Epidermal melanocyte (primary cell): ENCODE data around the gene SREBF1.

Experiments used
- DNase-seq: peaks from one replicate; pipeline ENCODE4 v3.0.0; 2011; ENCODE audit warnings: low spot score; ENCODE audit not compliant: insufficient read length

SREBF1 gene

GRCh38 chr17:17781591-17782496 lies 54.9 kb downstream of the SREBF1 start:
- no peak for DNase-seq

- DNase-seq = no peak
These were observed 55.7 kb downstream of the SREBF1 start for GRCh38 chr17:17780922-17781590.

GRCh38 chr17:17779015-17779611 lies 57.7 kb downstream of the SREBF1 start:
- DNase-seq = no peak

DNA sequence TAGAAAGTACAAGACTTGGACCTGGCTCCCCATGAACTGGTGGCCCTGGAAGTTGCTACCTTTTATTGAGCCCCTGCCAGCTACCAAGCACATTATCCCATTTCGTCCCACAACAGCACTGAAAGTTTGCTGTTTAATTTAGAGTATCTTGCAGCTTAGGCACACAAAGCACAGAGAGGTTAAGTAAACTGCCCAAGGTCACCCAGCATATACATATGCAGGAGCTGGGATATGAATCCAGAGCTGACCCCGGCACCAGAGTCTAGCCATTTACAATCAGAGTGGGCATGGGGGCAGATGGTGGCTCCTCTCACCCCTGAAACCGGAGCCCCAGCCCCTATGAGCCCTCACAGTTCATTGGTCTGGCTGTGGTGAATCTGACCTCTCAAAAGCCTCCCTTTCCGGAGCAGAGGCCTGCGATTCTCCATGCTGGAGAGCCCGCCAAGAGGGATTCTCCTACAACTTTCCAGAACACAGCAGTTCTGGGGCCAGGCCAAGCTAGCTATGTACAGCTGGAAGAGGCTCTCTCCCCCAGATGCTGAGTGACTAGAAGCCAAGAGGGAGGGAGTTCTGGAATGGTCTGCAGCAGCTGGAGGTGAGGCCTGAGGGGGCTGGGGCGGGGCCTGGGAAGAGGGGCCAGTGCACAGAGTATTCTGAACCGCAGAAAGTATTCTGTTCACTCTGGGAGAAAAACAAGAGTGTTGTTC lies 58.3 kb downstream of the SREBF1 start:
- no peak for DNase-seq

- DNase-seq = no peak
These were observed 59.9 kb downstream of the SREBF1 start for GRCh38 chr17:17776889-17777288.

GRCh38 chr17:17774009-17774881 lies 62.5 kb downstream of the SREBF1 start:
- no peak for DNase-seq

- DNase-seq = no peak
These were observed 64.6 kb downstream of the SREBF1 start for GRCh38 chr17:17772231-17772630.

DNA sequence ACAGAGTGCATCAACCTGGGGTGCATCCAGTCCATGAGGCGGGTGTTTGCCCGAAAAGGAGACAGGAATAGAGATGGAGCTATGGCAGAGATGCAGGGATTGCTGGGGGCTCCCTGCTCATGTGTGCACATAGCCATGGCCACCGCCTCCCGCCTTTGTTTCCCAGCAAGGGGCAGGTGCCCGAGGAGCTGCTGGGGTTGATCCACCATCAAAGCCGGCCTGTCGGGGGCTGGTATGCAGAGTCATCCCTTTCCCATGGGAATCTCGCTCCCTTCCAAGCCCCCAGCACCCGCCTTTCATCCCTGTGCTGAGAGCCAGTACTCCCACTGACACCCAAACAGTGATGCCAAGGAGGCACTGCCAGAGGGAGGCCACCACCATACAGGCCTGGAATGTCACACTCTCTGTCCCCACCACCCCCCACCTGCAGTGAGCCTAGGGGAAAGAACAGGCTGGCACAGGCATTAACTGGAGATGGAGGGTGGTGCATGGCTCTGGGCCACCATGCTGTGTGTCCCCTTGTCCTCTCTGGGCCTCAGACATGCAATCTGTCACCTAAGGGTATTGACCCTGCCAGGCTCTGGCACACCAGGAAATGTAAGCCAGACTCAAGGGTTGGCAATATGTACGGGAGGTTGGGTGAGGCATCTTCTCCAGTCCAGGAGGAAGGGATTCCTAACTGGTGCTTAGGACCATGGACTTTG lies 65.1 kb downstream of the SREBF1 start:
- DNase-seq = no peak

- no peak for DNase-seq
These were observed 66.1 kb downstream of the SREBF1 start for GRCh38 chr17:17770632-17771044.

DNA sequence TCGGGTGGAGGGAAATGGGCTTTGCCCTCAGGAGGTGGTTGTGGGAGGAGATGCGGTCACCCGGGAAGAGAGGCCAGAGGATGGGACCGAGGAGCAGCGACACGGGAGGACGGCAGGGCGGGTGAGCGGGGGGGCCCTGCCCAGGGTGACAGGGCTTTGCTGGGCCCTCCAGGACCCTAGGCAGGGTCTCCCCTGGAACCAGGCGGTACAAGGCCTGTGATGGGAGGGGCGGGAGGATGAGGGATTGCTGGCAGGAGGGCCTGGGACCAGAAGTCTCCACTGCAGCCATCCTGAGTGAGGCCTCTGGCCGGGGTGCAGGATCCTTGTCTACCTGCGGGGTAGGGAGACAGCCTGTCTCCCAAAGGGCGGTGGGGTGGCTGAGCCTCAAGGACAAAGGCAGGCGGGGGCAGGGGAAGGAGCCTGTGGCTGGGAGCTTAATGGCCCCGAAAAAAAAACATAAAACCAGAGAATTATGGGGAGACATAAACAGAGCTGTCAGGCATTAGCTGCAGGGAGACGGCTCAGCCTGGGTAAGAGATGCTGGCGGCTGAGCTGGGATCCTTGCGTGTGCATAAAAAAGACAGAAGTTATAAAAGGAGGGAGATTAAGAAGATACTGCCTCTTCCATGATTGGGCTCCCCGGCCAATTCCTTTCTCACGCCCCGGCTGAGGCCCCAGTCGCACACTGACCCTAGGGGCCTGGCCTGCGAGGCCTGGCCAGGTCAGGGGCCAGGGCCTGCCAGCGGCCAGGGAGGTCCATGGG lies 66.7 kb downstream of the SREBF1 start:
- DNase-seq = no peak

DNA sequence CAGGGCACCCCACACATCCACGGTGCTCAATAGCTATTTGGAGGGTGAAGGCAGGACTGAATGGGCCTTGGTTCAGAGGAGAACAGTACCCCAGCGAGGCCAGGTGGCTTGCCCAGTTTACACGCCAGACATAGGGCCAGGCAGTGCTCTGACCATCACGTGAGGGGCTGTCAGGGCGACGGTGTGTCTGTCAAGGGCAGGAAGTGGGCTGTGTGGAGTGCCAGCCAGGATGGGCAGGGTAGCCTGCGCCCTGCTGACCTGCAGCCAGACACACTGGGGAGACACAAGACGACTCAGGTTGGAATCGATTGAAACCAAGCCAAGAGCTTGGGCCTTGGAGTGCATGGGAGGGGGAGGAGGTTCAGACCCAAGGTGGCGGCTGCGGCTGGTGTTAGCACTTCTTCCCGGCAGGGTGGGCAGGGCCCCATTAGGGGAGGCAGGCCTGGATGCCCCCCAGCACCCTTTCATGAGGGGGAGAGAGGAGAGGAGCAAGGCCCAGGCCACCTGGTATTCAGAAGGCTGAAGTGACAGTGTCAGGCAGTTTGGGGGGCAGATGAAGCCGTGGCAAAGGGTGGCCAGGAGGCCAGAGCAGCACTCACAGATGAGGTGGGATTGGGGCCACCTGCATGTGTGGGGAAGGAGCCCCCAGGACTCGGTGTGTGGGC lies 68.2 kb downstream of the SREBF1 start:
- DNase-seq = no peak

DNA sequence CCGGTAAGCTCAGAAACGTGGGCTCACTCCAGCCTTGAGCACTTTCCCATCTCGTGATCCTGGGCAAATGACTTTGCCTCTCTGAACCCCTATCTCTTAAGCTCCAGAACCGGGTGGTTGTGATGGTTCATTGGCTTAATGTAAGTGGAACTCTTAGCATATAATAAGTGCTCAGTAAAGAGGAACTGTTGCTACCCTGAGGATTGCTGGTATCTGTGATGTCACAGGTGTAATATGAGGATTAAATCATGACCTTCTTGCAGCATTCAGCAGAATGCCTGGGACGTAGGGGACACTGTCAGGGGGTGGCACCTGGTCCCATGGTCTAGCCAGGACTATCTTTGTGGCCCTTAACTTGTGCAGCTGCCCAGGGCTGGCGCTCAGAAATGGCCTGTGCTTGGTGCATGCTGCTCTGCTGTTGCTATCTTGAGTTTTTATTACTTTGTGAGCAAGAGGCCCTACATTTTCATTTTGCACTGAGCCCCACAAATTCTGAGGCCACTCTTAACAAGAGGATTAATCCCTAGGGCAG lies 68.8 kb downstream of the SREBF1 start:
- no peak for DNase-seq

DNA sequence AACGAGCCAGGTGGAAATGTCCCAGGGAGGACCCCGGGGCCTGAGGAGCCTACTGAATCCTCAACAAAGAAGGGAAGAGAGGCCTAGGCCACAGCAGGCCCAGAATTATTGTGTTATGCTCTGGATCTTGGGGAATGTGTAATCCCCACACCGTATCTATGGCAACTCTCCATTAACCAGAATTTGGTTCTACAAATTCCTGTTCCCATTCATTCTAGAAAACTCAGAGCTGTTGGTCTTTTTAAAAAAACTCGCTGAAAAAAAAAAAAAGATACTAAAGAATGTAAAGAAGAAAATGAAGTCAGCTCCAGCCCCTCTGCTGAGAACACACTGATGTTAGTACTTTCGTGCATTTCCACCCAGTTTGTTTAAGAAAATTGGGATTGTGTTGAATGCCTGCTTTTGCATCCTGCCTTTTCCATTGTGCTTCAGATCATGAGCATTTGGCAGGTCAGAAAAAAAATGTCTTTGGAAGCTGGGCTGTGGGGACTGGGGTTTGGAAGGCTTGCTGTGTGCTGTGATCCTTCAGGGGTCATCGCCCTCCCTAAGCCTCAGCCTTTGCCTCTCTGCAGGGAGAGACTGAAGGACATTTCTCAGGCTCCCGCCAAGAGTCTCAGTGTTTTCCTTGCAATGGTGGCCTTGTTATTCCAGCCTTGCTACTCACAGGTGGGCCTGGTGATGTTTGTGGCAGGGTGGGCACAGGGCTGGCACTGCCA lies 69.5 kb downstream of the SREBF1 start:
- no peak for DNase-seq

DNA sequence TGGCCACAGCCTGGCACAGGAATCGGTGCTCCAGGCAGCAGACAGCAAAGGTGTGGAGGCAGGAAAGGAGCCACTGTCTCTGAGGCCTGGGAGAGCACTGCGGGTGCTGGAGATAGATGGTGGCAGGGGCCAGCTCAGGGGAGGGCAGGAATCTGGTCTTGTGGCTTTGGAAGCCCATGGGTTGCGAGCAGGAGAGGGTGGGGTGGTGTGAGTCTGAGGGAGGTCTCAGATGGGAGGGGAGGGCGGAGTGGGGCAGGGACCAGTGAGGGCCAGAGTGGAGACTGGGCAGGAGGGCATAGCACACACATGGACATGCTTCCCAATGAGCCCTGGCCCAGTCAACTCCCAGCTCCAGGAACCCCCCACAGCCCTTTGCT lies 70.1 kb downstream of the SREBF1 start:
- DNase-seq = no peak

DNA sequence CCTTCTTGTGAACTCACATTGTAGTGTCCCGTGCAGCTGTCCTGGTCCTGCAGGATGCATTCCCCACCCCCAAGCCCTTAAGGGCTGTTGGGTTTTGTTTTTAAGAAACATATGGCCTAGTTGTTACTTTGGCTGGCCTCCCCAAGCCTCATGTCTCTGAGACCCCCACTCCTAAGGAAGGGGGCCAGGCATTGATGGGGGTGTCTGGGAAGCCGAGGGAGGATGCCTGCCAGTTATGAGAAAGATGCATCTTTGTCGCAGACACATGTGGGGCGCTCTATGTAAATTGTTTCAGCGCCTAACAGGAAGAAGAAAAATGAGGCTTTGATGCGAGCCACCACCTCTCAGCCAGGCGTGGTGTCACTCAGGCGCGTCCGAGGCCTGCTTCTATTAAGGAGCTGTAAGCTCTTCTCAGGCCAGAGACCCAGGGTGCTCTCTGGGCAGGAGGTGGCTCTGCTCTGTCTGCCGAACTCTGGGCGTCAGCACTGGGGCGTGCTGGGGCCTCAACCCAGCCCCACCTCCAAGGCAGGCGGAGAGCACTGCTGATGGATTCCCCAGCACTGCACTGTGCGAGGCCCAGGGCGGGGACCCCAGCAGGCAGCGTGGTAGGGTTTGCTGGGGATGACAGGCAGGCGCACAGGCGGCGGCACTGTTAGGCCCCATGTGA lies 70.6 kb downstream of the SREBF1 start:
- no peak for DNase-seq

DNA sequence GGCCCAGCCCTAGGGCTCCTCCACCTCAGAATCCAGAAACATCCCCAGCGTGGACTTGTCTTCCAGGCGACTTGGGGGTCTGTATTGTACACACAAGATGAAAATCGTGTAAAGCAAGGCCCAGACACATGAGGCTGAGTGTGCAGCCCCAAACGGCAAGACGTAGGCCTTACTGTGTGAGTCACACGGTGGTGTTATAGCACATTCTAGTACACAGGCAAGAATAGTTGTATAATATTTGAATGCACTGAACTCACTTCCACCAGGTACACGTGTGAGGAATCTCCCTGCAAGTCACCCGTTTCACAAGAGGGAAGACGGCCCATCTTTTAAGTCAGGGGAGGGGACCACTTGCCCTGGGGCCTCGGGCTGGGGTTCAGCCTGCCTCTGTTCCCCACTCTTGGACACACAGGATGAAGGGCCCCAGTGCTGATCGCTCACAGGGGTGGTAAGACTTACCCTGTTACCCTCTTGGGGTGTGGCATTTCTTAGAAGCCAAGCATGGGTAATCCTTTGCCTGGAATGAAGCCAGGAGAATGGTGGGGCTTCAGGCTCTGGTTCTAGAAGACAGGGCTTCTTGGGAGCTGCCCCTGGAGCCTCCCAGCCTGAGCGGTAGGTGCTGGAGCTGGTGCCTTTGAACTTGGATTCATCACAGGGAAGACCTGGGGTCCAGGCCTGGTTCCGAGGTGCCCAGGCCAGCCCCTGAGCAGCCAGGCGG lies 71.3 kb downstream of the SREBF1 start:
- DNase-seq = no peak

GRCh38 chr17:17763734-17764133 lies 73.1 kb downstream of the SREBF1 start:
- DNase-seq = no peak
